Hippocampal formation (tissue), 2 donors: ENCODE results near the gene IQCK.
A peak's percentile ranks its signal among the peaks of the same experiment; 100 is the strongest.

ENCODE experiments used
- DNase-seq, 2 donors: peaks; one replicate each; lab custom pipeline; 2025; lab: John Stamatoyannopoulos, UW

Gene IQCK

GRCh38 chr16:19802612-19803011 lies 84.5 kb downstream of the IQCK start:
- no peak for DNase-seq

GRCh38 chr16:19804538-19805323 lies 86.7 kb downstream of the IQCK start:
- peak in 1 of 2 donors; percentile 11 for DNase-seq

- no peak for DNase-seq
These were observed 87.5 kb downstream of the IQCK start for GRCh38 chr16:19805459-19806162.

- peak; percentile 22 to 24 for DNase-seq
These were observed 90.1 kb downstream of the IQCK start for GRCh38 chr16:19808061-19808641.

GRCh38 chr16:19809121-19809635 lies 91.1 kb downstream of the IQCK start:
- no peak for DNase-seq

- no peak for DNase-seq
These were observed 91.6 kb downstream of the IQCK start for GRCh38 chr16:19809693-19810092.

DNA sequence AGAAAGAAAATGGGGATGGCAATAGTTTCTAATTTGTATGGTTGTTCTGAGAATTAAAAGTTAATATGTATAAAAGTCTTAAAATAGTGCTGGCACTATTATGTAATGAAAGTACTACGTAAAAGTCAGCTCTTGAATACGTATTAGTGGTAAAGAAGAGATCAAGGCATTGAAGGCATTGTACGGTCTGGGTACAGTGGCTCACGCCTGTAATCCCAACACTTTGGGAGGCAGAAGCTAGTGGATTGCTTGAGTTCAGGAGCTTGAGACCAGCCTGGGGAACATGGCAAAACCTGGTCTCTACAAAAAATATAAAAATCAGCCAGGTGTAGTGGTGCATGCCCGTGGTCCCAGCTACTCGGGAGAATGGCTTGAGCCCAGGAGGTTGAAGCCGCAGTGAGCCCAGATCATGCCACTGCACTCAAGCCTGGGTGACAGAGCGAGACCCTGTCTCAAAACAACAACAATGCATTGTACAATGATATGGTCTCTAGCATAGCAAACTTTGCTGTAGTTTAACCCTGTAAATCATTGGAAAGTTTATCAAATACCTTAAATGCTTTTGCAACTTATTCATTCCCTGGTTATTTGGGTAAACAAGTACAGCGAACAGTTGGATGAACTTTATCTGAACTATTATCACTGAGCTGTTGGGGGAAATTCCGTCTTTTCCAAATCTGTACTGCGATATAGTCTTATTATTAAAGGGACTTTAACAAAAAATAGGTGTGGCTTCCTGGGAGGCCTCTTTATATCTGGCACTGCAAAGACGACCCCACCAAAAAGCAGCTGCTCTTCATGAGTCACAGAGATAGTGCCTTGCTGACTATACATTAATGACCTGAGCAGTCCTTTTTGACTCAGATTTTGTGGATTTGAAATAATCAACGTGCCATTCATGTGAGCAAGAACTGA lies 93.0 kb downstream of the IQCK start:
- DNase-seq = no peak

DNA sequence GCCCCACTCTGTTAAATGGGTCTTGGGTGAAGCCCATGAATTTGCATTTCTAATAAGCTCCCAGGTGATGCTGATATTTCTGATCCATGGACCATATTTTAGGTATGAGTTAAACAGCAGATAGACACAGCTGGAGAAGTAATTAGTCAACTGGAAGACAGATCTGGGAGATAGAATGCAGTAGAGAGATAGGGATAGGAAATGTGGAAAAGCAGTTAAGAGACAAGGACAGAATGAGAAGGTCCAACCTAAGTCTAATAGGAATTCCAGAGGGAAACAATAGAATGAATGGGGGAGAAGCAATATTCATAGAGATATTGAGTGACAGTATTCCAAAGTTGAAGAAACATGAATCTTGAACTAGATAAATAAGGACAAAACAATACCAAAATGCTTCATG lies 94.9 kb downstream of the IQCK start:
- no peak for DNase-seq

GRCh38 chr16:19815418-19815817 lies 97.3 kb downstream of the IQCK start:
- no peak for DNase-seq

GRCh38 chr16:19817122-19817521 lies 99.1 kb downstream of the IQCK start:
- DNase-seq = no peak

DNA sequence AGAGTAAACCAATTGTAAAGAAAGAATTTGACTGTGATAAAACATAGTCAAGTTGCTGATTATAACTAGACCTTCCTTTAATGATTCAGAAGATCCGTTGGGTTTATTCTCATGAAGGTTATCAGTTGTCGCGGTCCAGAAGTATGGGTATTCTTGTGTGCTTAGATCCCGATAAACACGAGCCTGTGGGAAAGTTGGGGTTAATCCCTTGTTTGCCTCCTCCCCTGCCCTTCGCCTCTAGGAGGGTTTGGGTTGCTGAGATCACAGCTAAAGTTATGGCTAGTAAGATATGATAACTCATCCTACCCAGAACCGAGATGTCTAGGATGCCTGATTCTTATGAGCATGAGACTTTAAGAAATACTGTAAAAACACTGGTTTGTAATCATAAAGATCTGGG lies 99.8 kb downstream of the IQCK start:
- DNase-seq = no peak

DNA sequence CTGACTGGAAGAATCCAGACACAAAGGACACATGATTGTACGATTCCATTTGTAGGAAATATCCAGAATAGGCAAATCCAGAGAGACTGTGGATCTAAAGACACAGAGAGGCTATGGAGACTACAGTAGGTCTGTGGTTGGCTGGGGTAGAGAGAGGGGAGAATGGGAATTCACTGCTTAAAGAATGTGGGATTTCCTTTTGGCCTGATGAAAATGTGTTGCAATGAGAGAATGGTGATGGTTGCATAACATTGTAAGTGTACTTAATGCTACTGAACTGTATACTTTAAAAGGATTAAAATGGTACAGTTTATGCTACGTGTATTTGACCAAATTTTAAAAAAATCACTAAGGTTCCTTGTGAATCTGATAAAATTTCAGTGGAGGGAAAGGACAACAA lies 104.5 kb downstream of the IQCK start:
- DNase-seq = no peak

DNA sequence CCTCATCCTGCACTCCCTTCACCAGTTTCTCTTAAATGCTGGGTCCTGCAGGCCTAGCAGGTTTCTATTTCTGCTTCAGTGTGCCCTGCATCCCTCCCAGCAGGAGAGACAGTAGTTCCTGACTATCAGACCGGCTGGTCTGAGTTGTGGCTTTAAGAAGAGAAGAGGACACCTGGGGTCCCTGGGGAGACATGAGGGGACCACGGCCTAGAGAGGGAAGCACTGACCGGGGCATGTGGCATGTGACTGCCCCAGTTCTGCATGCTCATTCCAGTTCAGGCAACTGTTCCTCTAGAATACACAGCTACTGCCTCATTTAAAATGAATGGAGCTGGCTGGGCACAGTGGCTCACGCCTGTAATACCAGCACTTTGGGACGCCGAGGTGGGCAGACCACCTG lies 105.3 kb downstream of the IQCK start:
- no peak for DNase-seq

DNA sequence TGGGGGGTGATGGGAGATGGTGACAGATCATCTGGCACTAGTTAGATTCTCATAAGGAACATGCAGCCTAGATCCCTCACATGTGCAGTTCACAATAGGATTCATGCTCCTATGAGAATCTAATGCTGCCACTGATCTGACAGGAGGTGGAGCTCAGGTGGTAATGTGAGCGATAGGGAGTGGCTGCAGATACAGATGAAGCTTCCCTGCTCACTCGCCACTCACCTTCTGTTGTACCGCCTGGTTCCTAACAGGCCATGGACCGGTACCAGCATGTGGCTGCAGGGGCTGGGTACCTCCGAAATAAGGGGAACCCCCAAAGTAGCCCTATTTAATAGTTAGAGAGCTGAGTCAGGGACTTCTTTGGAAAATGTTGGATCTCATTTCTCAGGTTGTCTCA lies 106.1 kb downstream of the IQCK start:
- DNase-seq = no peak

DNA sequence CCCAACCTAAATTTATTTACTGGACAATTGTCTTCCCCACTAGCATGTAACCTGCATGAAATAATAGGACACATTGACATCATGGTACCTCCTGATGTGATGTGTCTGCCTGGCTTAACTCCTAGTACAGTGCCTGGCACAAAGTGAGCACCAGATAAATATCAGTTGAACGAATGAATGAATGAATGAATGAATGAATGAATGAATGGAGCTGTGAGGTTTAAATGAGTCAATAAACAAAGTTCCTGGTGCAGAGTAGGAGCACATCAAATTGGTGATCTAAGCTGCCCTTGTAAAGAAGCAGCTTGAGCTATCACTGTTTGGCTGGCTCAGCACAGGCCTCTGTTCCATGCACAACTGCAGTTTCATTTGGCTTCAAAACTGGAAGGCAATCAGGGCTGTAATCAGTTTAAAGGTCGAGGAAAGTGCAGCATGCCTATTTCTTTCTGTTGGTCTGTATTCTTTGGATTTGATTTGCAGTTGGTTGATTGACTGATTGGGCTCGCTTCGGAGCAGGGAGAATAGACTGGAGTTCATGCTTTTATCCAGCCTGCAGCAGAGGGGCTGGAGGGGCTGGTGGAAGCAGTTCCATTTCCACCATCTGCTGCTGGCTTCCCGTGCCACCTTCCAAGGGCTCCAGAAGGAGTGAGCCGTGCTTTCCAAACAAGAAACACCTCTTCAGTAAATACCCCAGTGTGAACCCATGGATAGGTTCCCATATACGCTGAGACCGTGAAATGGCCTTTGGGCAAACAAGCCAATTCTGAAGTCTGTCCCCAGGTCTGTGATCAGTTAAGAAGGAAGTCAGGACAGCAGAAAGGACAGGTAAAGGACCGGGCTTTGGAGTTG lies 112.0 kb downstream of the IQCK start:
- DNase-seq = no peak

GRCh38 chr16:19830902-19831560 lies 113.0 kb downstream of the IQCK start:
- no peak for DNase-seq

DNA sequence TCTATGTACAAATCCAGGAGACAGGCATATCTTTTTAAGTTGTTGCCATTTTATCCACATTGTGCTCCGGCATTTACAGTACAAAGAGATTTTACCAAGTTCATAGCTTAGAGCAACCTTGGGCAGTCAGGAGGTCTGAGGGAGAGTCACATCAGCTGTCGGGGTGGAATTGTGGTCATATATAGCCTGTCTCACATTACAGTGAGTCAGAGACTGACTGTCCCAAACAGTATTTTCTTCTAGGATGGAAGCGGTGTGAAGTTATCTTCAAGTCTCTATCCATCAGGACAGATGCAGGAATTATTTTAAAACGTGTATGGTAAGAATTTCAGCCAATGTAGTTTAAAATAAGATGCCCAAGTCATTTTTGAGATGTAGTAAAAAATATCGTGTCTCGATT lies 113.6 kb downstream of the IQCK start:
- DNase-seq = no peak

DNA sequence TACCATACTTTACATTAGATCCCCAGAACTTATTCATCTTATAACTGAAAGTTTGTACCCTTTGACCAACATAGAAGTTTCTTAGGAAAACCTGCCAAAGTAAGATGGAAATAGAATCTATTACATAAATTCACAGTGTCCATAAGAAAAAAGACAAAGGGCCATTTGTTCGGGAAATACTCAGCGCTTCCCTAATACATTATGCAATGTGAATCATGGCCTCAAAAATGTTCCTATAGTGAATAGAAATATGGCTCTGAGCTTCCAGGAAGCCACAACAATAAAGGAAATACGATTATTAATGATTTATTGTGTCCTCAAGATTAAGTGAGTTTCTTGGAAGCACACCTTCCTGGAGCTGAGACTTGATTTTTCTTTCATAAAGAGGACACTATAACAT lies 115.1 kb downstream of the IQCK start:
- no peak for DNase-seq

DNA sequence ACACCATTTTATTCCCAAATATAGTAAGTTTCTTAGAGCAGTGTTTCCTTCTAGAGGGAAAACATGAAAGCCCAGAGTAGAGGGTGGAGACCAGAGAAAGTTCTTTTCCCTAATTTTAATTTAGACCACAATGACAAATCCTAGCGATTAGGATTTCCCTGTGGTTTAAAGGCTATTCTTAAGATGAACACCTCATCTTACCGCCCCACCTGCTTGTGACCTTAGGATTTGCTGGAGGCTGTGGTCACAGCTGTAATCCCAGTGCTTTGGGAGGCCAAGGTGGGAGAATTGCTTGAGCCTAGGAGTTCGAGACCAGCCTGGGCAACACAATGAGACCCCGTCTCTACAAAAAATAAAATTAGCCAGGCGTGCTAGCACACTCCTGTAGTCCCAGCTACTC lies 115.5 kb downstream of the IQCK start:
- no peak for DNase-seq

DNA sequence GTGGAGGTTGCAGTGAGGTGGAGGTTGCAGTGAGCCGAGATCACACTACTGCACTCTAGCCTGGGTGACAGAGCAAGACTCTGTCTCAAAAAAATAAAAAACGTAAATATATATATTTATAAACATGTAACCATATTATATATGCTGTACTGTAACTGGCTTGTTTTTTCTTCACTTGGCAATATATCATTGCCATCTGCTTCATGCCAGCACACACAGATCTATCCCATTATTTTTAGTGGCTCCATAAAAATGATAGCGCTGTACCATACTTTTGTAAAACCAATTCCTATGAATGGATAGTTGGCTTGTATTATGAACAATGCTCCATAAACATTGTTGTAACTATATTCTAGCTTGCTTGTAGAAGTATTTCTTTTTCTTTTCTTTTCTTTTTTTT lies 117.1 kb downstream of the IQCK start:
- no peak for DNase-seq
